OCI-LY7 (cell line): ENCODE data around the gene SKAP2. TPM values are rescaled to one million over a fixed set of nuclear protein-coding genes. Genes with fewer than 3 reads are reported as not detected.

Source experiments
- BruUV-seq: library from RNA; stranded (reverse); fragments of 400-500 nt; replicated peaks from 2 replicates; lab custom pipeline; 2021; lab: Mats Ljungman, UMichigan
- CTCF ChIA-PET: fragments of 300-600 bp; sonication (Branson Sonifier 250); formaldehyde crosslinking; loops from one replicate; lab custom pipeline; 2022; ENCODE audit warnings: antibody characterized with exemption; ENCODE audit not compliant: unreplicated experiment; lab: Charles Lee
- POLR2A ChIA-PET: fragments of 300-600 bp; sonication (Branson Sonifier 250); formaldehyde crosslinking; loops from one replicate; lab custom pipeline; 2022; ENCODE audit warnings: antibody characterized with exemption; lab: Charles Lee
- DNase-seq: peaks from one replicate; pipeline ENCODE4 v3.0.0-alpha.2; 2015; ENCODE audit warnings: low spot score
- H2AFZ ChIP-seq: fragments of 200-600 bp; sonication (generic), shearing (Covaris generic); 2 replicates; pipeline ENCODE4 v1.6.1; 2014; ENCODE audit warnings: mild to moderate bottlenecking, antibody characterized with exemption, low read length, moderate library complexity
- H3K27ac ChIP-seq: fragments of 200-600 bp; sonication (generic); 2 replicates; pipeline ENCODE4 v1.5.1; 2014; ENCODE audit warnings: mixed run types, low read depth, mild to moderate bottlenecking, moderate library complexity, low read length, inconsistent platforms; ENCODE audit not compliant: poor library complexity, severe bottlenecking
- H3K36me3 ChIP-seq: fragments of 200-600 bp; sonication (generic); 2 replicates; pipeline ENCODE4 v1.6.1; 2014; ENCODE audit warnings: mild to moderate bottlenecking, antibody characterized with exemption, low read length, moderate library complexity, mixed read lengths; ENCODE audit not compliant: insufficient read depth
- H3K4me1 ChIP-seq: fragments of 200-600 bp; sonication (generic); 2 replicates; pipeline ENCODE4 v1.5.1; 2014; ENCODE audit warnings: mild to moderate bottlenecking, low read length; ENCODE audit not compliant: insufficient read depth, poor library complexity, severe bottlenecking
- H3K4me2 ChIP-seq: fragments of 200-600 bp; sonication (generic); 2 replicates; pipeline ENCODE4 v1.6.1; 2014; ENCODE audit warnings: mild to moderate bottlenecking, low read length
- H3K4me3 ChIP-seq: fragments of 200-600 bp; sonication (generic); 2 replicates; pipeline ENCODE4 v1.5.1; 2014; ENCODE audit warnings: mild to moderate bottlenecking, low read depth, low read length; ENCODE audit not compliant: poor library complexity, severe bottlenecking
- H3K79me2 ChIP-seq: fragments of 200-600 bp; sonication (generic); 2 replicates; pipeline ENCODE4 v1.6.1; 2016; ENCODE audit warnings: low read depth, mild to moderate bottlenecking, low read length, moderate library complexity, mixed read lengths; ENCODE audit not compliant: insufficient read depth
- H3K9me2 ChIP-seq: fragments of 200-600 bp; sonication (generic); 2 replicates; pipeline ENCODE4 v1.6.1; 2016; ENCODE audit warnings: mild to moderate bottlenecking, low read length, mixed read lengths; ENCODE audit not compliant: insufficient read depth
- H3K9me3 ChIP-seq: fragments of 200-600 bp; sonication (generic); 2 replicates; pipeline ENCODE4 v1.6.1; 2014; ENCODE audit warnings: mild to moderate bottlenecking, mixed run types, low read length, mixed read lengths
- H4K20me1 ChIP-seq: fragments of 200-600 bp; sonication (generic); 2 replicates; pipeline ENCODE4 v1.6.1; 2014; ENCODE audit warnings: mild to moderate bottlenecking, antibody characterized with exemption, low read length, moderate library complexity, mixed read lengths; ENCODE audit not compliant: insufficient read depth
- EZH2phosphoT487 ChIP-seq: fragments of 200-600 bp; sonication (generic); IDR thresholded peaks from 2 replicates; pipeline ENCODE4 v1.6.1; 2018; ENCODE audit warnings: low read depth, borderline replicate concordance, mild to moderate bottlenecking, mixed run types, antibody characterized with exemption, low read length, moderate library complexity, mixed read lengths
- intact Hi-C: fragments of 100-400 bp; cut with micrococcal nuclease; formaldehyde crosslinking; loops from one replicate; pipeline ENCODE4 v1.10.0; 2022; ENCODE audit not compliant: unreplicated experiment
- total RNA-seq, 2 experiments: library from RNA; depleted of rRNA in 1 of 2; stranded (reverse); fragments of >200 nt in 1 of 2; shearing (Covaris generic) in 1 of 2; gene quantifications; 2 replicates each; pipeline ENCODE4 v1.2.3, GENCODE V29; 2014 to 2022
- TF ChIP-seq, protein P1 (sequence below): fragments of 200-600 bp; sonication (generic); conservative IDR thresholded peaks from 2 replicates; pipeline ENCODE4 v1.5.1; 2014; ENCODE audit warnings: mild to moderate bottlenecking, antibody characterized with exemption, low read length, moderate library complexity, mixed read lengths

The SKAP2 gene
- total RNA-seq, 2 experiments from 2014 or later, result 15.5 to 54.8 TPM

DNA sequence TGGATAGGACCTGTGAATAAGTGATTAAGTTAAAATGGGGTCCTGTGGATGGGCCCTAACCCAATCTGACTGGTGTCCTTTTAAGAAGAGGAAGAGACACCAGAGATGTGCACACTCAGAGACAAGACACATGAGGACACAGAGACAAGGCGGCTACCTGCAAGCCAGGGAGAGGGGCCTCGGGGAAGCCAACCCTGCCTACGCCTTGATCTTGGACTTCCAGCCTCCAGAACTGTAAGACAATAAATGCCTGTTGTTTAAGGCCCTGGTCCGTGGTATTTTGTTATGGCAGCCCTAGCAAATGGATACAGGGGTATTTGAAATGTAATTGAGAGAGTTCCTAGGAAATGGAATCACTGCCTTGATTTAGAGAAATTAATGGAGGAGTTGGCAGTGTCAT, 225.3 kb downstream of the SKAP2 start:
- Histone ChIP-seq H2AFZ (no peak overlapping the region), H3K27ac (no peak overlapping the region), H3K9me2 (no peaks in the 10 kb centered on the region), H3K4me3 (no peak overlapping the region), H3K9me3 (no peaks in the 10 kb centered on the region), H3K79me2 (no peaks in the 10 kb centered on the region), H3K4me2 (no peak overlapping the region), H3K4me1 (no peaks in the 10 kb centered on the region), H3K36me3 (no peaks in the 10 kb centered on the region), H4K20me1 (no peaks in the 10 kb centered on the region)
- no peak for DNase-seq
- BruUV-seq, result no TSS peak
- POLR2A ChIA-PET, result no interaction called here
- intact Hi-C loops, result no loop called here
- CTCF ChIA-PET, result no interaction called here
- TF ChIP-seq, protein P1, sequence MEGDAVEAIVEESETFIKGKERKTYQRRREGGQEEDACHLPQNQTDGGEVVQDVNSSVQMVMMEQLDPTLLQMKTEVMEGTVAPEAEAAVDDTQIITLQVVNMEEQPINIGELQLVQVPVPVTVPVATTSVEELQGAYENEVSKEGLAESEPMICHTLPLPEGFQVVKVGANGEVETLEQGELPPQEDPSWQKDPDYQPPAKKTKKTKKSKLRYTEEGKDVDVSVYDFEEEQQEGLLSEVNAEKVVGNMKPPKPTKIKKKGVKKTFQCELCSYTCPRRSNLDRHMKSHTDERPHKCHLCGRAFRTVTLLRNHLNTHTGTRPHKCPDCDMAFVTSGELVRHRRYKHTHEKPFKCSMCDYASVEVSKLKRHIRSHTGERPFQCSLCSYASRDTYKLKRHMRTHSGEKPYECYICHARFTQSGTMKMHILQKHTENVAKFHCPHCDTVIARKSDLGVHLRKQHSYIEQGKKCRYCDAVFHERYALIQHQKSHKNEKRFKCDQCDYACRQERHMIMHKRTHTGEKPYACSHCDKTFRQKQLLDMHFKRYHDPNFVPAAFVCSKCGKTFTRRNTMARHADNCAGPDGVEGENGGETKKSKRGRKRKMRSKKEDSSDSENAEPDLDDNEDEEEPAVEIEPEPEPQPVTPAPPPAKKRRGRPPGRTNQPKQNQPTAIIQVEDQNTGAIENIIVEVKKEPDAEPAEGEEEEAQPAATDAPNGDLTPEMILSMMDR, result no peak
- no peak for TF ChIP-seq EZH2phosphoT487

DNA sequence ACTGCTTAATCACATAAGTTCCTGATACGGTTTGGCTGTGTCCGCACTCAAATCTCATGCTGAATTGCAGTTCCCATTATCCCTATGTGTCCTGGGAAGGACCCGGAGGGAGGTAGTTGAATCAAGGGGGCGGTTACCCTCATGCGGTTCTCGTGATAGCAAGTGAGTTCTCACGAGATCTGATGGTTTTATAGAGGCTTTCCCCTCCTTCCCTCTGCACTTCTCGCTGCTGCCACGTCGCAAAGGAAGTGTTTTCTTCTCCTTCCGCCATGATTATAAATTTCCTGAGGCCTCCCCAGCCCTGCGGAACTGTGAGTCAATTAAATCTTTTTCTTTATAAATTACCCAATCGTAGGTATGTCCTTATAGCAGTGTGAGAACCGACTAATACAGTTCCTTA, 226.2 kb downstream of the SKAP2 start:
- no peaks in the 10 kb centered on the region for H3K4me1 ChIP-seq
- no peaks in the 10 kb centered on the region for H3K79me2 ChIP-seq
- no peak for DNase-seq
- ChIA-PET CTCF (no interaction called here), POLR2A (no interaction called here)
- TF ChIP-seq, protein P1, result no peak
- no peak for TF ChIP-seq EZH2phosphoT487
- no peak overlapping the region for H3K4me2 ChIP-seq
- H4K20me1 ChIP-seq, result no peaks in the 10 kb centered on the region
- no peaks in the 10 kb centered on the region for H3K9me3 ChIP-seq
- no peaks in the 10 kb centered on the region for H3K36me3 ChIP-seq
- BruUV-seq, result no TSS peak
- intact Hi-C loops, result no loop called here
- H3K4me3 ChIP-seq, result no peak overlapping the region
- no peak overlapping the region for H3K27ac ChIP-seq
- no peaks in the 10 kb centered on the region for H3K9me2 ChIP-seq
- H2AFZ ChIP-seq, result no peak overlapping the region

DNA sequence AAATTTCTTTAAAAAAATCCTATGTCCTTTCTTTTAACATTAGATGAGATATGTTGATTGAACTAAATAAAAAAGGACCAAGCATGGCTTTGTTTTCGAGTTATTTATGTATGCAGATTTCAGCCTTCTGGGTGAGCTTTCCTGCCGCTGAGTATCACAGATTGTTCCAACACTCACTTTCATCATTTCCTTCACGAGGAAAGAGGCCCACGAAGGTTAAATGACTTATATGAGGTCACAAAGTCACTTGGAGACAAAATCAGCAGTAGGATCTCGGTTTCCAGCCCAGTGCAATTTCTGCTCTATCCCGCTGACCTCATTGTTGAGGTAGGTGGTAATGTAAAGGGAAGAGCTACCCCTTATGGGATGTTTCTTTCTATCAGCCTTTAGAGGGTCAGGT, 226.8 kb downstream of the SKAP2 start:
- no peak overlapping the region for H3K4me3 ChIP-seq
- H2AFZ ChIP-seq, result no peak overlapping the region
- no peaks in the 10 kb centered on the region for H3K79me2 ChIP-seq
- POLR2A ChIA-PET, result interaction anchor here (0.6 kb wide), 1 partner anchor 9 kb away, joined by 4 read pairs; no protein-coding TSS in a partner anchor
- no peak overlapping the region for H3K27ac ChIP-seq
- CTCF ChIA-PET, result no interaction called here
- intact Hi-C loops, result no loop called here
- no peaks in the 10 kb centered on the region for H4K20me1 ChIP-seq
- H3K36me3 ChIP-seq, result no peaks in the 10 kb centered on the region
- H3K9me3 ChIP-seq, result no peaks in the 10 kb centered on the region
- TF ChIP-seq EZH2phosphoT487, result no peak
- TF ChIP-seq, protein P1, result no peak
- no peaks in the 10 kb centered on the region for H3K4me1 ChIP-seq
- no peak overlapping the region for H3K4me2 ChIP-seq
- no peaks in the 10 kb centered on the region for H3K9me2 ChIP-seq
- DNase-seq, result no peak
- BruUV-seq, result no TSS peak
